BJ (cell line): ENCODE results near the gene MUC2. TPM values are rescaled to one million over a fixed set of nuclear protein-coding genes. Genes with fewer than 3 reads are reported as not detected.

Experiments
- CTCF ChIA-PET: fragments of 350-600 bp; formaldehyde crosslinking; extraction: SDS; loops from one replicate; lab custom pipeline; 2021; ENCODE audit warnings: antibody characterized with exemption, inconsistent platforms; lab: Yijun Ruan, JAX
- POLR2A ChIA-PET: fragments of 300-600 bp; sonication (Branson Sonifier 250); formaldehyde crosslinking; extraction: SDS; loops from one replicate; lab custom pipeline; 2021; ENCODE audit warnings: antibody characterized with exemption; lab: Charles Lee
- DNase-seq: peaks from one replicate; pipeline ENCODE4 v3.0.0-alpha.2; 2011; ENCODE audit warnings: low read depth
- H3K27me3 ChIP-seq: 2 replicates; pipeline ENCODE4 v1.6.0; 2011; ENCODE audit warnings: low read length; ENCODE audit not compliant: control insufficient read depth, insufficient read depth
- H3K36me3 ChIP-seq: 2 replicates; pipeline ENCODE4 v1.5.1; 2011; ENCODE audit warnings: low read length; ENCODE audit not compliant: control insufficient read depth, insufficient read depth
- H3K4me3 ChIP-seq: 2 replicates; pipeline ENCODE4 v1.5.1; 2011; ENCODE audit warnings: low read depth, mild to moderate bottlenecking, control low read depth, low read length
- CTCF ChIP-seq: IDR thresholded peaks from 2 replicates; pipeline ENCODE4 v1.5.1; 2011; ENCODE audit warnings: low read depth, mild to moderate bottlenecking, control low read depth, inconsistent platforms, low read length, moderate library complexity; ENCODE audit not compliant: insufficient read depth
- polyA plus RNA-seq: library from polyadenylated mRNA; depleted of rRNA; stranded (reverse); fragments of >200 nt; gene quantifications from 2 replicates; pipeline ENCODE4 v1.2.3, GENCODE V29; 2011

Gene MUC2
- polyA plus RNA-seq, 1 experiment, result not detected

DNA sequence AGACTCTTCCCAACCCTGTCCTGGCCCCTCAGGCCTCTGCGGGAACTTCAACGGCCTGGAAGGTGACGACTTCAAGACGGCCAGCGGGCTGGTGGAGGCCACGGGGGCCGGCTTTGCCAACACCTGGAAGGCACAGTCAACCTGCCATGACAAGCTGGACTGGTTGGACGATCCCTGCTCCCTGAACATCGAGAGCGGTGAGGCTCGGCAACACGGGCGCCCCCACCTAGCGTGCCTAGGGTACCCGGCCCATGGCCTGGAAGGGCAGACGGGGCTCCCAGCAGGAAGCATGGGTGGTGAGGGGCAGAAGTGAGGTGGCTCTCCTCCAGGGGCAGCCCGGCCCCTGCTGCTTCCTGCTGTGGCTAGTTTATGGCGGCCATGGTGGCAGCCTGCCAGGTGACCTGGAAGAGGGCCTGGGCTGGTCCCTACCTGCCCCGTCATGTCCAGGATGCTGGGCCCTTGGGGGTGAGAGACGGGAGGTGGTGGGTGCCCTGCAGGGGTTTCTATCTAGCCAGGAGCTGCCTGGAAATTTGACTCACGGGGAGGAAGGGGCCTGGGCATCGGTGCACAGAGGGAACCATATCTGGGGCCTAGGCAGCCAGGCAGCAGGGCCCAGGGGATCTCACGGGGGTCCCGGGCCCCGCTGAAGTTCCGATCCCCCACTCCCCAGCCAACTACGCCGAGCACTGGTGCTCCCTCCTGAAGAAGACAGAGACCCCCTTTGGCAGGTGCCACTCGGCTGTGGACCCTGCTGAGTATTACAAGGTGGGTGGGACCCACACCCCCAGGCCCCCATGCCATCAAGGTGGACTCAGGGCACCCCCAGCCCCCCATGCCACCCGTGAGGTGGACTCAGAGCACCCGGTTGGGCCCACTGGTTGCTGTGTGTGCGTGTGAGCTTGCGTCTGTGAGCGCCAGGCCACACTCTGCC lies 9.2 kb downstream of the MUC2 start:
- Histone ChIP-seq H3K4me3 (no peak overlapping the region), H3K27me3 (no peaks in the 10 kb centered on the region), H3K36me3 (no peaks in the 10 kb centered on the region)
- no peak for TF ChIP-seq CTCF
- ChIA-PET POLR2A (no interaction called here), CTCF (no interaction called here)
- no peak for DNase-seq

GRCh38 chr11:1084561-1085439 lies 10.1 kb downstream of the MUC2 start:
- POLR2A ChIA-PET, result no interaction called here
- no peaks in the 10 kb centered on the region for H3K36me3 ChIP-seq
- no peaks in the 10 kb centered on the region for H3K27me3 ChIP-seq
- TF ChIP-seq CTCF, result no peak
- CTCF ChIA-PET, result no interaction called here
- DNase-seq, result no peak
- no peak overlapping the region for H3K4me3 ChIP-seq

- Histone ChIP-seq H3K36me3 (no peaks in the 10 kb centered on the region), H3K27me3 (no peaks in the 10 kb centered on the region), H3K4me3 (no peak overlapping the region)
- ChIA-PET POLR2A (no interaction called here), CTCF (no interaction called here)
- no peak for DNase-seq
- TF ChIP-seq CTCF, result no peak
Observed at GRCh38 chr11:1085440-1086170, 10.9 kb downstream of the MUC2 start.

DNA sequence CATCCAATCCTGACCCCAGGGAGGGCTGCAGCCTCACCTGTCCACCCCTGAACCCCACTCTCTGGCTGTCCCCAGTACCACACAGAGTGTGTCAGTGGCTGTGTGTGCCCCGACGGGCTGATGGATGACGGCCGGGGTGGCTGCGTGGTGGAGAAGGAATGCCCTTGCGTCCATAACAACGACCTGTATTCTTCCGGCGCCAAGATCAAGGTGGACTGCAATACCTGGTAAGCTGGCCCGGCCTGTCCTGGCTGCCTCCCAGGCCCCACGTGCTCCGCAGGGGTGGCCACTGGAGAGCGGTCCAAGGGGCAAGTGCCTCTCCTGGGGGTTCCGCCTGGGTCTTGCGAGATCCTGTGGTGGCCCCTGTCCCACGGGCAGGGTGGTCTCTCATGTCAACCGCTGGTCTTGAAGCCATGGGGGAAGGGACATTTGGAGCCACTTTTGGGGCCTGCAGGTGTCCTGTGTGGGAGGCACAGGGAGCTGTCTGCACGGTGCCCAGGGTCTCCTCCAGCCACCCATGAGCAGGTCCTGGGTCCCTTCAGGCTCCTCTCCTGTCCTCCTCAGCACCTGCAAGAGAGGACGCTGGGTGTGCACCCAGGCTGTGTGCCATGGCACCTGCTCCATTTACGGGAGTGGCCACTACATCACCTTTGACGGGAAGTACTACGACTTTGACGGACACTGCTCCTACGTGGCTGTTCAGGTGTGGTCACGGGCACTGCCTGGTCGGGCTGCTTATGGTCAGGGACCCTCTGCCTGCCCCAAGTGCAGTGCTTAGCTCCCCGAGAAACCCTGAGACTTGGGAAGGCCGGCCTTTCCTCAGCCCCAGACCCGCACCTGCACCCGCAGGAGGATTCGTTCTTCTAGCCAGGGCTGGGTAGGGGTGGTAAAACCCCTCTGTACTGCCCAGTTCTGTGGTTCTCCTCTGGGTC lies 11.8 kb downstream of the MUC2 start:
- H3K4me3 ChIP-seq, result no peak overlapping the region
- no peaks in the 10 kb centered on the region for H3K36me3 ChIP-seq
- no peak for DNase-seq
- TF ChIP-seq CTCF, result no peak
- POLR2A ChIA-PET, result no interaction called here
- no peaks in the 10 kb centered on the region for H3K27me3 ChIP-seq
- CTCF ChIA-PET, result no interaction called here
